ENCODE measurements around the gene KCTD10. TPM values are rescaled to one million over a fixed set of nuclear protein-coding genes. Genes with fewer than 3 reads are reported as not detected.
A peak's percentile ranks its signal among the peaks of the same experiment; 100 is the strongest.

Gene KCTD10
- polyA plus RNA-seq, 3 donors, result 18.1 to 21.0 (median 20.0) TPM

DNA sequence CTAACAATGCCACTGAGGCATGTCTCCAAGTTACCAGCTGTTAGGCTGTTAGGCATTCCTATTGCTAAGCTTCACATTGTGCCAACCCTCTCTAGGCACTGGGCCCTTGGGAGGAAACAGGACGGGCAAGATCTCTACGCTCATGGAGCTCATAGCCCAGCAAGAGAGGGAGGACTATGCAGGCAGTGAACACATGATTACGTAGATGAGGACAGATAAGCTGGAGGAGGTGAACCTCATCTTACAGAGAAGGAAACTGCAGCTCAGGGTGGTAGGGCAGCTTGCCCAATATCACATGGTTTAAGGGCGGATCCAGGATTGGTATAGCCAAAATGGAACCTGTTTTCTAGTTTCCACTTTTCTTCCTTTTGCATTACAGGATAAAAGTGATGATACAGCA, 8.1 kb upstream of the KCTD10 start:
- no peak overlapping the region for H3K4me3 ChIP-seq (replicated peaks in 1 of 3; ENCODE audit: low read depth in 2 of 3, low read length in 3 of 3)
- Mint-ChIP-seq H3K27ac (peak overlapping the region in 1 of 7 donors; percentile 46), H3K9me3 (no peaks in the 10 kb centered on the region), H3K36me3 (peaks cover 68 to 73% of the 10 kb centered on the region in 2 donors), H3K4me1 (no peaks in the 10 kb centered on the region), H3K27me3 (ENCODE audit: low read depth in 3 of 3) (peaks cover 0 to 2% (median 0%) of the 10 kb centered on the region in 3 donors), H3K4me3 (no peak overlapping the region)
- H2AFZ ChIP-seq (ENCODE audit: insufficient read depth, low read depth, low read length, poor library complexity, severe bottlenecking), result no peak overlapping the region
- H4K20me1 ChIP-seq (ENCODE audit: insufficient read depth, low read length), result no peaks in the 10 kb centered on the region
- H3K36me3 ChIP-seq (replicated peaks in 1 of 2; ENCODE audit: control insufficient read depth in 1 of 2, insufficient read depth in 2 of 2, low read length in 2 of 2), result peaks cover 69 to 77% of the 10 kb centered on the region in 2 donors
- H3K4me2 ChIP-seq (replicated peaks; ENCODE audit: extremely low read depth, low read length, poor library complexity, severe bottlenecking), result no peak overlapping the region
- no peaks in the 10 kb centered on the region for H3K9me3 ChIP-seq (replicated peaks in 1 of 2; ENCODE audit: control insufficient read depth in 1 of 2, insufficient read depth in 1 of 2, low read length in 2 of 2)
- DNase-seq, result no peak
- no CpG with 5 or more reads among the region's 4 CpGs for WGBS (ENCODE audit: insufficient coverage)
- TF ChIP-seq, protein P1, sequence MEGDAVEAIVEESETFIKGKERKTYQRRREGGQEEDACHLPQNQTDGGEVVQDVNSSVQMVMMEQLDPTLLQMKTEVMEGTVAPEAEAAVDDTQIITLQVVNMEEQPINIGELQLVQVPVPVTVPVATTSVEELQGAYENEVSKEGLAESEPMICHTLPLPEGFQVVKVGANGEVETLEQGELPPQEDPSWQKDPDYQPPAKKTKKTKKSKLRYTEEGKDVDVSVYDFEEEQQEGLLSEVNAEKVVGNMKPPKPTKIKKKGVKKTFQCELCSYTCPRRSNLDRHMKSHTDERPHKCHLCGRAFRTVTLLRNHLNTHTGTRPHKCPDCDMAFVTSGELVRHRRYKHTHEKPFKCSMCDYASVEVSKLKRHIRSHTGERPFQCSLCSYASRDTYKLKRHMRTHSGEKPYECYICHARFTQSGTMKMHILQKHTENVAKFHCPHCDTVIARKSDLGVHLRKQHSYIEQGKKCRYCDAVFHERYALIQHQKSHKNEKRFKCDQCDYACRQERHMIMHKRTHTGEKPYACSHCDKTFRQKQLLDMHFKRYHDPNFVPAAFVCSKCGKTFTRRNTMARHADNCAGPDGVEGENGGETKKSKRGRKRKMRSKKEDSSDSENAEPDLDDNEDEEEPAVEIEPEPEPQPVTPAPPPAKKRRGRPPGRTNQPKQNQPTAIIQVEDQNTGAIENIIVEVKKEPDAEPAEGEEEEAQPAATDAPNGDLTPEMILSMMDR (IDR thresholded peaks at IDR 0.05), result no peak
- no peak overlapping the region for H3K9ac ChIP-seq (ENCODE audit: insufficient read depth, low read length, poor library complexity, severe bottlenecking)
- no peak overlapping the region for H3K27ac ChIP-seq (ENCODE audit: low read depth in 1 of 2, low read length in 2 of 2)
- H3K27me3 ChIP-seq (ENCODE audit: control insufficient read depth in 2 of 2, insufficient read depth in 2 of 2, low read length in 2 of 2), result no peaks in the 10 kb centered on the region
- intact Hi-C loops (cut with micrococcal nuclease), result loop anchor here in 1 of 2 donors (10.0 kb wide), 1 partner anchor 90 kb away; the partner anchor contains the start of genes MMAB and MVK
- H3K4me1 ChIP-seq (ENCODE audit: control insufficient read depth in 1 of 2, insufficient read depth in 2 of 2, low read length in 2 of 2), result no peaks in the 10 kb centered on the region
- no peaks in the 10 kb centered on the region for H3K79me2 ChIP-seq (ENCODE audit: insufficient read depth, low read length)

DNA sequence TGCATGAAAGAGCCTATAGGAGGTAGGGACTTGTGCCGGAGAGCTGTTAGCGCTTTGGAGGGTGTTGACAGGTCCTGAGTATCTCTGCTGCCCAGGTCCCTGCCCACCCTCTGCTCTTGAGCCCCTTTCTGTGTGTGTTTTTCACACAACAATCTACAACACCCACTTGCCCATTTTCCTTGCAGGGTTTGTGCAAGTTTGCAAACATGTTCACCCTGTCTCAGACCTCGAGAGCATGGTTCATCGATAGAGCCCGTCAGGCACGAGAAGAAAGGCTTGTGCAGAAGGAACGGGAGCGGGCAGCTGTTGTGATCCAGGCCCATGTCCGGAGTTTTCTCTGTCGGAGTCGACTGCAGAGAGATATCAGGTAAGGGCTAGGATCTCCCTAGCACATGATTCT, 6.2 kb upstream of the KCTD10 start:
- TF ChIP-seq, protein P1 (IDR thresholded peaks at IDR 0.05), result no peak
- DNase-seq, result no peak
- WGBS (ENCODE audit: insufficient coverage), result 96% methylated on average over 7 of the region's 11 CpGs
- H3K4me2 ChIP-seq (replicated peaks; ENCODE audit: extremely low read depth, low read length, poor library complexity, severe bottlenecking), result no peak overlapping the region
- peaks cover 51 to 59% of the 10 kb centered on the region in 2 donors for H3K36me3 ChIP-seq (replicated peaks in 1 of 2; ENCODE audit: control insufficient read depth in 1 of 2, insufficient read depth in 2 of 2, low read length in 2 of 2)
- no peak overlapping the region for H3K27ac ChIP-seq (ENCODE audit: low read depth in 1 of 2, low read length in 2 of 2)
- Mint-ChIP-seq H3K9me3 (no peaks in the 10 kb centered on the region), H3K4me1 (peaks cover 5% of the 10 kb centered on the region), H3K27ac (no peak overlapping the region), H3K4me3 (no peak overlapping the region), H3K27me3 (ENCODE audit: low read depth in 3 of 3) (peaks cover 0 to 2% (median 0%) of the 10 kb centered on the region in 3 donors), H3K36me3 (peaks cover 49 to 54% of the 10 kb centered on the region in 2 donors)
- no peaks in the 10 kb centered on the region for H4K20me1 ChIP-seq (ENCODE audit: insufficient read depth, low read length)
- no peak overlapping the region for H2AFZ ChIP-seq (ENCODE audit: insufficient read depth, low read depth, low read length, poor library complexity, severe bottlenecking)
- H3K4me1 ChIP-seq (ENCODE audit: control insufficient read depth in 1 of 2, insufficient read depth in 2 of 2, low read length in 2 of 2), result peaks cover 4 to 7% of the 10 kb centered on the region in 2 donors
- H3K4me3 ChIP-seq (replicated peaks in 1 of 3; ENCODE audit: low read depth in 2 of 3, low read length in 3 of 3), result no peak overlapping the region
- peaks cover 16% of the 10 kb centered on the region for H3K79me2 ChIP-seq (ENCODE audit: insufficient read depth, low read length)
- intact Hi-C loops (cut with micrococcal nuclease), result loop anchor here in 1 of 2 donors (10.0 kb wide), 1 partner anchor 91 kb away; the partner anchor contains the start of genes MMAB and MVK
- H3K9ac ChIP-seq (ENCODE audit: insufficient read depth, low read length, poor library complexity, severe bottlenecking), result no peak overlapping the region
- H3K27me3 ChIP-seq (ENCODE audit: control insufficient read depth in 2 of 2, insufficient read depth in 2 of 2, low read length in 2 of 2), result no peaks in the 10 kb centered on the region
- H3K9me3 ChIP-seq (replicated peaks in 1 of 2; ENCODE audit: control insufficient read depth in 1 of 2, insufficient read depth in 1 of 2, low read length in 2 of 2), result no peaks in the 10 kb centered on the region
